ENCODE measurements around the gene RAD18.

Gene RAD18

GRCh38 chr3:8911781-8912180, 51.5 kb downstream of the RAD18 start:
- Histone ChIP-seq H4K20me1 (ENCODE audit: insufficient read depth, low read length, poor library complexity, severe bottlenecking) (no peaks in the 10 kb centered on the region), H3K4me1 (ENCODE audit: insufficient read depth, low read length, poor library complexity, severe bottlenecking) (peaks cover 15% of the 10 kb centered on the region), H3F3A (ENCODE audit: low read depth) (no peaks in the 10 kb centered on the region), H3K9me3 (ENCODE audit: insufficient read depth, low read depth, low read length) (no peaks in the 10 kb centered on the region), H3K4me3 (ENCODE audit: low read length, poor library complexity, severe bottlenecking) (peak overlapping the region; percentile 15), H3K9me2 (replicated peaks; ENCODE audit: low read depth, low read length) (no peaks in the 10 kb centered on the region), H2AFZ (ENCODE audit: low read length) (no peak overlapping the region), H3K27me3 (ENCODE audit: insufficient read depth, low read length, poor library complexity, severe bottlenecking) (no peaks in the 10 kb centered on the region), H3K9ac (ENCODE audit: low read depth, low read length, poor library complexity, severe bottlenecking) (peak overlapping the region; percentile 9), H3K36me3 (ENCODE audit: insufficient read depth, low read length) (peaks cover 33% of the 10 kb centered on the region; the same call in 1 of the 2 replicates), H3K79me2 (ENCODE audit: insufficient read depth, low read length) (no peaks in the 10 kb centered on the region), H3K4me2 (ENCODE audit: low read depth, low read length, poor library complexity, severe bottlenecking) (peak overlapping the region; percentile 61)
- no peak for TF ChIP-seq EZH2phosphoT487 (IDR thresholded peaks at IDR 0.05; ENCODE audit: borderline replicate concordance)

- H3K9me2 ChIP-seq (replicated peaks; ENCODE audit: low read depth, low read length), result no peaks in the 10 kb centered on the region
- H2AFZ ChIP-seq (ENCODE audit: low read length), result no peak overlapping the region
- TF ChIP-seq CTCF (conservative IDR thresholded peaks at IDR 0.05; ENCODE audit: low read length) (no peak), EZH2phosphoT487 (IDR thresholded peaks at IDR 0.05; ENCODE audit: borderline replicate concordance) (no peak)
- H3K4me3 ChIP-seq (ENCODE audit: low read length, poor library complexity, severe bottlenecking), result no peak overlapping the region
- H4K20me1 ChIP-seq (ENCODE audit: insufficient read depth, low read length, poor library complexity, severe bottlenecking), result no peaks in the 10 kb centered on the region
- H3K79me2 ChIP-seq (ENCODE audit: insufficient read depth, low read length), result no peaks in the 10 kb centered on the region
- H3K36me3 ChIP-seq (ENCODE audit: insufficient read depth, low read length), result peaks cover 38% of the 10 kb centered on the region; the same call in 1 of the 2 replicates
- no peaks in the 10 kb centered on the region for H3F3A ChIP-seq (ENCODE audit: low read depth)
- H3K9me3 ChIP-seq (ENCODE audit: insufficient read depth, low read depth, low read length), result no peaks in the 10 kb centered on the region
- H3K27me3 ChIP-seq (ENCODE audit: insufficient read depth, low read length, poor library complexity, severe bottlenecking), result no peaks in the 10 kb centered on the region
- H3K4me1 ChIP-seq (ENCODE audit: insufficient read depth, low read length, poor library complexity, severe bottlenecking), result peaks cover 15% of the 10 kb centered on the region
- no peak overlapping the region for H3K9ac ChIP-seq (ENCODE audit: low read depth, low read length, poor library complexity, severe bottlenecking)
- H3K4me2 ChIP-seq (ENCODE audit: low read depth, low read length, poor library complexity, severe bottlenecking), result no peak overlapping the region
Measured at GRCh38 chr3:8909160-8909559, 54.1 kb downstream of the RAD18 start.

DNA sequence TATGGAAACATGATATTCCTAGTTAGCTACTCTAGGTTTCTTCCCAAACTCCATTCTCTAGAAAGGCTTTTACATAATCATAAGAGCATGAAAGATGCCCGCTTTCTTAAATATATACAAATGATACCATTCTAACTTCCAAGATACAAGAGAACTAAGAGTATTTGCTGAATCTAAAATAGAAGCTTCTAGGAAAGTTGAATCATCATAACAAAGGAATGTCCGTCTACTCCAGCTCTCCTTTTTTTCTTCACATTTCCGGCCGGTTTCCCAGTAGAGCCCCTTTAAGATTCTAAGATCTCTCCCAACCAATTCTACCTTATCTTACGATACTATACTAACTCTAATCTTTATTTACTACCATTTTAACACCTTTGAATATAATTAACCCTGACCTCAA, 60.1 kb downstream of the RAD18 start:
- H3K9me3 ChIP-seq (ENCODE audit: insufficient read depth, low read depth, low read length), result no peaks in the 10 kb centered on the region
- H3K79me2 ChIP-seq (ENCODE audit: insufficient read depth, low read length), result no peaks in the 10 kb centered on the region
- H3K27me3 ChIP-seq (ENCODE audit: insufficient read depth, low read length, poor library complexity, severe bottlenecking), result no peaks in the 10 kb centered on the region
- no peaks in the 10 kb centered on the region for H3K4me1 ChIP-seq (ENCODE audit: insufficient read depth, low read length, poor library complexity, severe bottlenecking)
- H3F3A ChIP-seq (ENCODE audit: low read depth), result no peaks in the 10 kb centered on the region
- H3K36me3 ChIP-seq (ENCODE audit: insufficient read depth, low read length), result peaks cover 52% of the 10 kb centered on the region; the same call in 1 of the 2 replicates
- H3K4me3 ChIP-seq (ENCODE audit: low read length, poor library complexity, severe bottlenecking), result no peak overlapping the region
- no peak overlapping the region for H3K4me2 ChIP-seq (ENCODE audit: low read depth, low read length, poor library complexity, severe bottlenecking)
- no peak overlapping the region for H3K9ac ChIP-seq (ENCODE audit: low read depth, low read length, poor library complexity, severe bottlenecking)
- TF ChIP-seq EZH2phosphoT487 (IDR thresholded peaks at IDR 0.05; ENCODE audit: borderline replicate concordance) (no peak), CTCF (conservative IDR thresholded peaks at IDR 0.05; ENCODE audit: low read length) (no peak)
- H3K9me2 ChIP-seq (replicated peaks; ENCODE audit: low read depth, low read length), result no peaks in the 10 kb centered on the region
- H2AFZ ChIP-seq (ENCODE audit: low read length), result no peak overlapping the region
- no peaks in the 10 kb centered on the region for H4K20me1 ChIP-seq (ENCODE audit: insufficient read depth, low read length, poor library complexity, severe bottlenecking)

GRCh38 chr3:8900869-8901268, 62.4 kb downstream of the RAD18 start:
- H3K36me3 ChIP-seq (ENCODE audit: insufficient read depth, low read length), result peaks cover 61% of the 10 kb centered on the region; the same call in 1 of the 2 replicates
- H3K9me2 ChIP-seq (replicated peaks; ENCODE audit: low read depth, low read length), result no peaks in the 10 kb centered on the region
- H3K9ac ChIP-seq (ENCODE audit: low read depth, low read length, poor library complexity, severe bottlenecking), result no peak overlapping the region
- H3K4me1 ChIP-seq (ENCODE audit: insufficient read depth, low read length, poor library complexity, severe bottlenecking), result no peaks in the 10 kb centered on the region
- no peak overlapping the region for H2AFZ ChIP-seq (ENCODE audit: low read length)
- no peaks in the 10 kb centered on the region for H4K20me1 ChIP-seq (ENCODE audit: insufficient read depth, low read length, poor library complexity, severe bottlenecking)
- no peaks in the 10 kb centered on the region for H3K27me3 ChIP-seq (ENCODE audit: insufficient read depth, low read length, poor library complexity, severe bottlenecking)
- H3K4me3 ChIP-seq (ENCODE audit: low read length, poor library complexity, severe bottlenecking), result no peak overlapping the region
- no peak overlapping the region for H3K4me2 ChIP-seq (ENCODE audit: low read depth, low read length, poor library complexity, severe bottlenecking)
- no peaks in the 10 kb centered on the region for H3K9me3 ChIP-seq (ENCODE audit: insufficient read depth, low read depth, low read length)
- no peaks in the 10 kb centered on the region for H3F3A ChIP-seq (ENCODE audit: low read depth)
- no peaks in the 10 kb centered on the region for H3K79me2 ChIP-seq (ENCODE audit: insufficient read depth, low read length)
- TF ChIP-seq EZH2phosphoT487 (IDR thresholded peaks at IDR 0.05; ENCODE audit: borderline replicate concordance) (no peak), CTCF (conservative IDR thresholded peaks at IDR 0.05; ENCODE audit: low read length) (no peak)
